HepG2 (cell line): ENCODE measurements around the gene EDC3. TPM values are rescaled to one million over a fixed set of nuclear protein-coding genes. Genes with fewer than 3 reads are reported as not detected.
A peak's percentile ranks its signal among the peaks of the same experiment; 100 is the strongest.

ENCODE experiments used
- ELF4 ChIP-seq: sonication (generic); formaldehyde crosslinking; IDR thresholded peaks from 2 replicates; pipeline ENCODE4 v1.5.0; 2020; ENCODE audit warnings: missing genetic modification reagents, mild to moderate bottlenecking, moderate library complexity, borderline replicate concordance
- FOXP1 ChIP-seq, 2 experiments: fragments of 450-650 bp in 1 of 2; IDR thresholded peaks; 2 replicates each; pipeline ENCODE4 v1.6.1; 2017 to 2018; ENCODE audit warnings: antibody characterized with exemption in 1 of 2
- JUND ChIP-seq: sonication (generic); formaldehyde crosslinking; IDR thresholded peaks from 2 replicates; pipeline ENCODE4 v1.8.0; 2022; ENCODE audit warnings: mild to moderate bottlenecking, missing genetic modification reagents
- PHF20 ChIP-seq: sonication (generic); formaldehyde crosslinking; IDR thresholded peaks from 2 replicates; pipeline ENCODE4 v1.5.0; 2020; ENCODE audit warnings: mild to moderate bottlenecking, missing genetic modification reagents
- SRSF1 ChIP-seq: fragments of 200-400 bp; formaldehyde crosslinking; optimal IDR thresholded peaks from 2 replicates; pipeline ENCODE3; 2017; ENCODE audit warnings: mild to moderate bottlenecking, low read depth, low read length, moderate library complexity
- ZNF720 ChIP-seq: sonication (generic); formaldehyde crosslinking; IDR thresholded peaks from 2 replicates; pipeline ENCODE4 v1.4.0; 2020; ENCODE audit warnings: missing genetic modification reagents
- ZSCAN20 ChIP-seq: sonication (generic); formaldehyde crosslinking; IDR thresholded peaks from 2 replicates; pipeline ENCODE4 v1.4.0; 2020; ENCODE audit warnings: missing genetic modification reagents, mild to moderate bottlenecking, borderline replicate concordance
- polyA plus RNA-seq, 8 experiments: library from polyadenylated mRNA; depleted of rRNA in 3 of 8; stranded (reverse) in 7 of 8; unstranded in 1 of 8; fragments of >200 nt; fragmentation: Illumina TruSeq in 4 of 8; extraction: Trizol in 4 of 8; gene quantifications; 2 replicates each; pipeline versions ENCODE4 v1.2.1 to v1.2.3, GENCODE V29; 2011 to 2016; ENCODE audit warnings: low read depth in 4 of 8, missing spikeins in 1 of 8, mixed read lengths in 1 of 8; ENCODE audit not compliant: insufficient read depth in 1 of 8
- total RNA-seq, 5 experiments: library from RNA; depleted of rRNA; stranded (reverse); fragments of >200 nt; fragmentation: Illumina TruSeq; extraction: Trizol; gene quantifications; 2 replicates each; pipeline ENCODE4 v1.2.3, GENCODE V29; 2016; ENCODE audit warnings: low read depth in 1 of 5
- TF ChIP-seq, protein P1 (sequence below): IDR thresholded peaks from 2 replicates; pipeline ENCODE4 v1.6.1; 2016; ENCODE audit warnings: low read depth, missing genetic modification reagents, missing compliant biosample characterization
- TF ChIP-seq, protein P2 (sequence below): sonication (generic); formaldehyde crosslinking; IDR thresholded peaks from 2 replicates; pipeline ENCODE4 v1.4.0; 2020; ENCODE audit warnings: missing genetic modification reagents
- TF ChIP-seq, protein P3 (sequence below): sonication (generic); formaldehyde crosslinking; IDR thresholded peaks from 2 replicates; pipeline ENCODE4 v1.4.0; 2020; ENCODE audit warnings: missing genetic modification reagents, borderline replicate concordance
- TF ChIP-seq, protein P4 (sequence below): sonication (generic); formaldehyde crosslinking; IDR thresholded peaks from 2 replicates; pipeline ENCODE4 v1.5.0; 2020; ENCODE audit warnings: mild to moderate bottlenecking, missing genetic modification reagents, borderline replicate concordance
- TF ChIP-seq, protein P5 (sequence below): sonication (generic); formaldehyde crosslinking; IDR thresholded peaks from 2 replicates; pipeline ENCODE4 v1.8.0; 2022; ENCODE audit warnings: missing genetic modification reagents, mild to moderate bottlenecking, moderate library complexity, borderline replicate concordance

Gene EDC3
- total and polyA plus RNA-seq, 2 of the 13 experiments (the other 11 are each of a cell fraction or from before 2014, with no cell fraction given) = 17.4 to 32.0 TPM

DNA sequence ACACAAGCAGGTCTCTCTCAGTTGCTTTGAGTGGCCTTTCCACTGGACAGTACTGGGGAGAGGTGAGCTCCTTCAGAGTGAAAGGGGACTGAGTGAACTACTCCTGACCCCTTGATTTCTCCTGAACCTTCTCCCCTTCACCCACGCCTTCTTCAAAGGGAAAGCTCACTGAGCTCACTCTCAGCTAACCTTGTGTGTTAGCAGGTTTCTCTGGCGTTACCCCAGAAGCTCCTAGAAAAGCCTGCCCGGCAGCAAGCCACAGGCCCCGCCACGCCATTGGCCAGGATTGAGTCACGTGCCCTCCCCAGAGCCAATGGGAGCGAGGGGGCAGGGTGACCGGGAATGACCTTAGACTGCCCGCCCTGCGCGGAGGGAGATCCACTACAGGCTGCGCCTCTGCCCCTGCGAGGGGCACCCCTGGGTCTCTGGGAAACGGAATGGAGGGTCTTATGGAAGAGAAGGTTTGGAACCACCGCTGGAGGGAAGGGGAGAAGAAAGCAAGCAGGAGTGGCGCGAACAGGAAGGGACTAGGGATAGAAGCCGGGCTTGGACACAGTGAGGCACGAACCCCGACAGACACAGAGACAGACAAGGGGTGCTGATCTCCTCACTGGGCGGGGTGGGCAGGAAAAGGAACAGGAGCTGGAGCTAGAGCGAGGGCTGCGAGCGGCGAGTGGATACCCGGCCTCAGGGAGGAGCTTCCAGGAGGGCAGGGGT lies 97.5 kb downstream of the EDC3 start (continued):
- TF ChIP-seq ZSCAN20 (no peak), ELF4 (CRISPR knock-in tag) (no peak), ZNF720 (CRISPR knock-in tag) (no peak), PHF20 (CRISPR knock-in tag) (peak; percentile 44), SRSF1 (peak; percentile 53), FOXP1 (IDR thresholded peaks at IDR 0.05) (no peak), FOXP1 (CRISPR knock-in tag; IDR thresholded peaks at IDR 0.05) (no peak), JUND (CRISPR knock-in tag) (no peak)
- TF ChIP-seq, protein P1, sequence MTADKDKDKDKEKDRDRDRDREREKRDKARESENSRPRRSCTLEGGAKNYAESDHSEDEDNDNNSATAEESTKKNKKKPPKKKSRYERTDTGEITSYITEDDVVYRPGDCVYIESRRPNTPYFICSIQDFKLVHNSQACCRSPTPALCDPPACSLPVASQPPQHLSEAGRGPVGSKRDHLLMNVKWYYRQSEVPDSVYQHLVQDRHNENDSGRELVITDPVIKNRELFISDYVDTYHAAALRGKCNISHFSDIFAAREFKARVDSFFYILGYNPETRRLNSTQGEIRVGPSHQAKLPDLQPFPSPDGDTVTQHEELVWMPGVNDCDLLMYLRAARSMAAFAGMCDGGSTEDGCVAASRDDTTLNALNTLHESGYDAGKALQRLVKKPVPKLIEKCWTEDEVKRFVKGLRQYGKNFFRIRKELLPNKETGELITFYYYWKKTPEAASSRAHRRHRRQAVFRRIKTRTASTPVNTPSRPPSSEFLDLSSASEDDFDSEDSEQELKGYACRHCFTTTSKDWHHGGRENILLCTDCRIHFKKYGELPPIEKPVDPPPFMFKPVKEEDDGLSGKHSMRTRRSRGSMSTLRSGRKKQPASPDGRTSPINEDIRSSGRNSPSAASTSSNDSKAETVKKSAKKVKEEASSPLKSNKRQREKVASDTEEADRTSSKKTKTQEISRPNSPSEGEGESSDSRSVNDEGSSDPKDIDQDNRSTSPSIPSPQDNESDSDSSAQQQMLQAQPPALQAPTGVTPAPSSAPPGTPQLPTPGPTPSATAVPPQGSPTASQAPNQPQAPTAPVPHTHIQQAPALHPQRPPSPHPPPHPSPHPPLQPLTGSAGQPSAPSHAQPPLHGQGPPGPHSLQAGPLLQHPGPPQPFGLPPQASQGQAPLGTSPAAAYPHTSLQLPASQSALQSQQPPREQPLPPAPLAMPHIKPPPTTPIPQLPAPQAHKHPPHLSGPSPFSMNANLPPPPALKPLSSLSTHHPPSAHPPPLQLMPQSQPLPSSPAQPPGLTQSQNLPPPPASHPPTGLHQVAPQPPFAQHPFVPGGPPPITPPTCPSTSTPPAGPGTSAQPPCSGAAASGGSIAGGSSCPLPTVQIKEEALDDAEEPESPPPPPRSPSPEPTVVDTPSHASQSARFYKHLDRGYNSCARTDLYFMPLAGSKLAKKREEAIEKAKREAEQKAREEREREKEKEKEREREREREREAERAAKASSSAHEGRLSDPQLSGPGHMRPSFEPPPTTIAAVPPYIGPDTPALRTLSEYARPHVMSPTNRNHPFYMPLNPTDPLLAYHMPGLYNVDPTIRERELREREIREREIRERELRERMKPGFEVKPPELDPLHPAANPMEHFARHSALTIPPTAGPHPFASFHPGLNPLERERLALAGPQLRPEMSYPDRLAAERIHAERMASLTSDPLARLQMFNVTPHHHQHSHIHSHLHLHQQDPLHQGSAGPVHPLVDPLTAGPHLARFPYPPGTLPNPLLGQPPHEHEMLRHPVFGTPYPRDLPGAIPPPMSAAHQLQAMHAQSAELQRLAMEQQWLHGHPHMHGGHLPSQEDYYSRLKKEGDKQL (CRISPR knock-in tag) = no peak
- TF ChIP-seq, protein P2, sequence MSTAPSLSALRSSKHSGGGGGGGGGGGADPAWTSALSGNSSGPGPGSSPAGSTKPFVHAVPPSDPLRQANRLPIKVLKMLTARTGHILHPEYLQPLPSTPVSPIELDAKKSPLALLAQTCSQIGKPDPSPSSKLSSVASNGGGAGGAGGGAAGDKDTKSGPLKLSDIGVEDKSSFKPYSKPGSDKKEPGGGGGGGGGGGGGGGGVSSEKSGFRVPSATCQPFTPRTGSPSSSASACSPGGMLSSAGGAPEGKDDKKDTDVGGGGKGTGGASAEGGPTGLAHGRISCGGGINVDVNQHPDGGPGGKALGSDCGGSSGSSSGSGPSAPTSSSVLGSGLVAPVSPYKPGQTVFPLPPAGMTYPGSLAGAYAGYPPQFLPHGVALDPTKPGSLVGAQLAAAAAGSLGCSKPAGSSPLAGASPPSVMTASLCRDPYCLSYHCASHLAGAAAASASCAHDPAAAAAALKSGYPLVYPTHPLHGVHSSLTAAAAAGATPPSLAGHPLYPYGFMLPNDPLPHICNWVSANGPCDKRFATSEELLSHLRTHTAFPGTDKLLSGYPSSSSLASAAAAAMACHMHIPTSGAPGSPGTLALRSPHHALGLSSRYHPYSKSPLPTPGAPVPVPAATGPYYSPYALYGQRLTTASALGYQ = no peak
- TF ChIP-seq, protein P3, sequence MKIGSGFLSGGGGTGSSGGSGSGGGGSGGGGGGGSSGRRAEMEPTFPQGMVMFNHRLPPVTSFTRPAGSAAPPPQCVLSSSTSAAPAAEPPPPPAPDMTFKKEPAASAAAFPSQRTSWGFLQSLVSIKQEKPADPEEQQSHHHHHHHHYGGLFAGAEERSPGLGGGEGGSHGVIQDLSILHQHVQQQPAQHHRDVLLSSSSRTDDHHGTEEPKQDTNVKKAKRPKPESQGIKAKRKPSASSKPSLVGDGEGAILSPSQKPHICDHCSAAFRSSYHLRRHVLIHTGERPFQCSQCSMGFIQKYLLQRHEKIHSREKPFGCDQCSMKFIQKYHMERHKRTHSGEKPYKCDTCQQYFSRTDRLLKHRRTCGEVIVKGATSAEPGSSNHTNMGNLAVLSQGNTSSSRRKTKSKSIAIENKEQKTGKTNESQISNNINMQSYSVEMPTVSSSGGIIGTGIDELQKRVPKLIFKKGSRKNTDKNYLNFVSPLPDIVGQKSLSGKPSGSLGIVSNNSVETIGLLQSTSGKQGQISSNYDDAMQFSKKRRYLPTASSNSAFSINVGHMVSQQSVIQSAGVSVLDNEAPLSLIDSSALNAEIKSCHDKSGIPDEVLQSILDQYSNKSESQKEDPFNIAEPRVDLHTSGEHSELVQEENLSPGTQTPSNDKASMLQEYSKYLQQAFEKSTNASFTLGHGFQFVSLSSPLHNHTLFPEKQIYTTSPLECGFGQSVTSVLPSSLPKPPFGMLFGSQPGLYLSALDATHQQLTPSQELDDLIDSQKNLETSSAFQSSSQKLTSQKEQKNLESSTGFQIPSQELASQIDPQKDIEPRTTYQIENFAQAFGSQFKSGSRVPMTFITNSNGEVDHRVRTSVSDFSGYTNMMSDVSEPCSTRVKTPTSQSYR (CRISPR knock-in tag) = peak; percentile 45; the same call in 1 of the 2 replicates
- TF ChIP-seq, protein P4, sequence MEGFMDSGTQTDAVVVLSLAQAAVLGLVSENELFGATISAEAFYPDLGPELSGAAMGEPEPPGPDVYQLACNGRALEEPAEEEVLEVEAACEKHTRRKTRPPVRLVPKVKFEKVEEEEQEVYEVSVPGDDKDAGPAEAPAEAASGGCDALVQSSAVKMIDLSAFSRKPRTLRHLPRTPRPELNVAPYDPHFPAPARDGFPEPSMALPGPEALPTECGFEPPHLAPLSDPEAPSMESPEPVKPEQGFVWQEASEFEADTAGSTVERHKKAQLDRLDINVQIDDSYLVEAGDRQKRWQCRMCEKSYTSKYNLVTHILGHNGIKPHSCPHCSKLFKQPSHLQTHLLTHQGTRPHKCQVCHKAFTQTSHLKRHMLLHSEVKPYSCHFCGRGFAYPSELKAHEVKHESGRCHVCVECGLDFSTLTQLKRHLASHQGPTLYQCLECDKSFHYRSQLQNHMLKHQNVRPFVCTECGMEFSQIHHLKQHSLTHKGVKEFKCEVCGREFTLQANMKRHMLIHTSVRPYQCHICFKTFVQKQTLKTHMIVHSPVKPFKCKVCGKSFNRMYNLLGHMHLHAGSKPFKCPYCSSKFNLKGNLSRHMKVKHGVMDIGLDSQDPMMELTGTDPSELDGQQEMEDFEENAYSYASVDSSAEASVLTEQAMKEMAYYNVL (CRISPR knock-in tag) = peak; percentile 63
- TF ChIP-seq, protein P5, sequence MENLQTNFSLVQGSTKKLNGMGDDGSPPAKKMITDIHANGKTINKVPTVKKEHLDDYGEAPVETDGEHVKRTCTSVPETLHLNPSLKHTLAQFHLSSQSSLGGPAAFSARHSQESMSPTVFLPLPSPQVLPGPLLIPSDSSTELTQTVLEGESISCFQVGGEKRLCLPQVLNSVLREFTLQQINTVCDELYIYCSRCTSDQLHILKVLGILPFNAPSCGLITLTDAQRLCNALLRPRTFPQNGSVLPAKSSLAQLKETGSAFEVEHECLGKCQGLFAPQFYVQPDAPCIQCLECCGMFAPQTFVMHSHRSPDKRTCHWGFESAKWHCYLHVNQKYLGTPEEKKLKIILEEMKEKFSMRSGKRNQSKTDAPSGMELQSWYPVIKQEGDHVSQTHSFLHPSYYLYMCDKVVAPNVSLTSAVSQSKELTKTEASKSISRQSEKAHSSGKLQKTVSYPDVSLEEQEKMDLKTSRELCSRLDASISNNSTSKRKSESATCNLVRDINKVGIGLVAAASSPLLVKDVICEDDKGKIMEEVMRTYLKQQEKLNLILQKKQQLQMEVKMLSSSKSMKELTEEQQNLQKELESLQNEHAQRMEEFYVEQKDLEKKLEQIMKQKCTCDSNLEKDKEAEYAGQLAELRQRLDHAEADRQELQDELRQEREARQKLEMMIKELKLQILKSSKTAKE (CRISPR knock-in tag) = no peak
